HepG2 (cell line): Measurements from ENCODE around the gene NUAK2. TPM values are rescaled to one million over a fixed set of nuclear protein-coding genes. Genes with fewer than 3 reads are reported as not detected.

Experiments used
- ATAC-seq: fragments of 200-7000 bp; cut with Tn5 transposase; 3 replicates; pipeline ENCODE4 v1.9.1; 2020; ENCODE audit warnings: mild to moderate bottlenecking, moderate library complexity
- BruUV-seq: library from RNA; stranded (reverse); fragments of 400-500 nt; replicated peaks from 2 replicates; lab custom pipeline; 2021; lab: Mats Ljungman, UMichigan
- CTCF ChIA-PET: fragments of 300-600 bp; formaldehyde crosslinking; extraction: SDS; loops from one replicate; lab custom pipeline; 2021; ENCODE audit warnings: low total read pairs, inconsistent platforms, low intra/inter-chr PET ratio; lab: Yijun Ruan, JAX
- POLR2A ChIA-PET: fragments of 350-600 bp; sonication (Branson Sonifier 250); formaldehyde crosslinking; loops from one replicate; lab custom pipeline; 2020; ENCODE audit warnings: antibody characterized with exemption, inconsistent platforms; lab: Yijun Ruan, JAX
- DNase-seq: peaks from one replicate; pipeline ENCODE4 v3.0.0-alpha.2; 2015; ENCODE audit warnings: low spot score
- FAIRE-seq: peaks from 3 replicates; lab custom pipeline; 2011; peaks lifted over from hg19 to GRCh38; lab: Jason Lieb, UNC
- H2AFZ ChIP-seq: one replicate; pipeline ENCODE4 v1.6.1; 2011; ENCODE audit warnings: low read length, inconsistent platforms
- H3K27ac ChIP-seq: fragments of 300-600 bp; 3 replicates; pipeline ENCODE4 v1.8.0; 2011; ENCODE audit warnings: mixed run types, mild to moderate bottlenecking, mixed read lengths, low read length, inconsistent platforms; ENCODE audit not compliant: insufficient read depth; ENCODE audit errors: extremely low read length
- H3K27me3 ChIP-seq, 2 experiments: fragments of 200-600 bp in 1 of 2; 2 replicates in 1 of 2; 3 replicates in 1 of 2; pipeline versions ENCODE4 v1.6.0 to v1.8.0; 2011; ENCODE audit warnings: low read length in 2 of 2, mild to moderate bottlenecking in 2 of 2, moderate library complexity in 2 of 2, inconsistent platforms in 1 of 2; ENCODE audit not compliant: insufficient read depth in 2 of 2, control insufficient read depth in 1 of 2
- H3K36me3 ChIP-seq, 2 experiments: fragments of 200-600 bp in 1 of 2; replicated peaks in 1 of 2; 2 replicates in 1 of 2; 3 replicates in 1 of 2; pipeline versions ENCODE4 v1.5.1 to v1.8.0; 2011; ENCODE audit warnings: low read length in 2 of 2, inconsistent platforms in 1 of 2; ENCODE audit not compliant: insufficient read depth in 2 of 2, control insufficient read depth in 1 of 2
- H3K4me1 ChIP-seq: 2 replicates; pipeline ENCODE4 v1.5.1; 2012; ENCODE audit warnings: low read length, inconsistent platforms; ENCODE audit not compliant: insufficient read depth
- H3K4me2 ChIP-seq: 2 replicates; pipeline ENCODE4 v1.6.0; 2011; ENCODE audit warnings: low read depth, low read length, inconsistent platforms
- H3K4me3 ChIP-seq, 3 experiments: fragments of 200-600 bp in 1 of 3; sonication (generic), shearing (Covaris generic) in 1 of 3; replicated peaks in 1 of 3; 2 replicates each; pipeline ENCODE4 v1.5.1; 2011 to 2016; ENCODE audit warnings: low read length in 3 of 3, inconsistent platforms in 2 of 3, low read depth in 2 of 3, mild to moderate bottlenecking in 2 of 3, control low read depth in 1 of 3, mixed read lengths in 1 of 3; ENCODE audit not compliant: insufficient read depth in 1 of 3
- H3K79me2 ChIP-seq: one replicate; pipeline ENCODE4 v1.6.1; 2011; ENCODE audit warnings: low read length, inconsistent platforms; ENCODE audit not compliant: insufficient read depth
- H3K9ac ChIP-seq: 2 replicates; pipeline ENCODE4 v1.6.0; 2011; ENCODE audit warnings: mild to moderate bottlenecking, low read depth, low read length, inconsistent platforms; ENCODE audit not compliant: insufficient read depth
- H3K9me3 ChIP-seq: 2 replicates; pipeline ENCODE4 v1.5.1; 2012; ENCODE audit warnings: mild to moderate bottlenecking, low read length
- H4K20me1 ChIP-seq: 2 replicates; pipeline ENCODE4 v1.6.0; 2011; ENCODE audit warnings: inconsistent platforms, mild to moderate bottlenecking, low read length, moderate library complexity; ENCODE audit not compliant: insufficient read depth
- ATRX ChIP-seq: sonication (generic); formaldehyde crosslinking; IDR thresholded peaks from 2 replicates; pipeline ENCODE4 v1.4.0; 2020; ENCODE audit warnings: missing genetic modification reagents, borderline replicate concordance
- CREB3 ChIP-seq: sonication (generic); formaldehyde crosslinking; IDR thresholded peaks from 2 replicates; pipeline ENCODE4 v1.5.0; 2020; ENCODE audit warnings: missing genetic modification reagents
- EZH2 ChIP-seq: conservative IDR thresholded peaks from 2 replicates; pipeline ENCODE4 v1.6.1; 2012; ENCODE audit warnings: mild to moderate bottlenecking, low read depth, low read length, moderate library complexity
- FLYWCH1 ChIP-seq: sonication (generic); formaldehyde crosslinking; IDR thresholded peaks from 2 replicates; pipeline ENCODE4 v1.8.1; 2023; ENCODE audit warnings: mild to moderate bottlenecking, missing genetic modification reagents
- GPBP1L1 ChIP-seq: sonication (generic); formaldehyde crosslinking; IDR thresholded peaks from 2 replicates; pipeline ENCODE4 v1.5.0; 2020; ENCODE audit warnings: mild to moderate bottlenecking, missing genetic modification reagents
- LRRFIP1 ChIP-seq: sonication (generic); formaldehyde crosslinking; conservative IDR thresholded peaks from 2 replicates; pipeline ENCODE4 v1.4.0; 2020; ENCODE audit warnings: missing genetic modification reagents
- MAFF ChIP-seq: IDR thresholded peaks from 2 replicates; pipeline ENCODE4 v1.6.1; 2011; ENCODE audit warnings: low read depth, low read length, improper control_type of control experiment
- MIXL1 ChIP-seq: IDR thresholded peaks from 2 replicates; pipeline ENCODE4 v1.6.1; 2016
- MZF1 ChIP-seq: sonication (generic); formaldehyde crosslinking; IDR thresholded peaks from 2 replicates; pipeline ENCODE4 v1.8.1; 2023; ENCODE audit warnings: mild to moderate bottlenecking, missing genetic modification reagents, borderline replicate concordance
- RBAK ChIP-seq: sonication (generic); formaldehyde crosslinking; IDR thresholded peaks from 2 replicates; pipeline ENCODE4 v1.5.1; 2020; ENCODE audit warnings: mild to moderate bottlenecking, missing genetic modification reagents
- RFX1 ChIP-seq: fragments of 450-650 bp; IDR thresholded peaks from 2 replicates; pipeline ENCODE4 v1.6.1; 2017
- SRF ChIP-seq: IDR thresholded peaks from 2 replicates; pipeline ENCODE4 v1.6.1; 2011; ENCODE audit warnings: mild to moderate bottlenecking, low read depth, low read length, moderate library complexity
- TFAP4 ChIP-seq: sonication (generic); IDR thresholded peaks from 2 replicates; pipeline ENCODE4 v1.6.1; 2016; ENCODE audit warnings: low read depth, borderline replicate concordance
- ZBTB7A ChIP-seq: sonication (generic); formaldehyde crosslinking; IDR thresholded peaks from 2 replicates; pipeline ENCODE4 v1.8.0; 2022; ENCODE audit warnings: mild to moderate bottlenecking, missing genetic modification reagents
- ZFP41 ChIP-seq: sonication (generic); formaldehyde crosslinking; IDR thresholded peaks from 2 replicates; pipeline ENCODE4 v1.4.0; 2020; ENCODE audit warnings: mild to moderate bottlenecking, missing genetic modification reagents, borderline replicate concordance
- ZNF562 ChIP-seq: sonication (generic); formaldehyde crosslinking; IDR thresholded peaks from 2 replicates; pipeline ENCODE4 v1.8.0; 2022; ENCODE audit warnings: missing genetic modification reagents, borderline replicate concordance
- ZNF616 ChIP-seq: sonication (generic); formaldehyde crosslinking; IDR thresholded peaks from 2 replicates; pipeline ENCODE4 v1.5.0; 2020; ENCODE audit warnings: low read depth, mild to moderate bottlenecking, missing genetic modification reagents
- ZNF850 ChIP-seq: sonication (generic); formaldehyde crosslinking; conservative IDR thresholded peaks from 2 replicates; pipeline ENCODE4 v1.9.0; 2021; ENCODE audit warnings: mild to moderate bottlenecking, missing genetic modification reagents
- WGBS: methylation state at CpG from one replicate; pipeline ENCODE4 v1.1.6; 2017; ENCODE audit warnings: low lambda C conversion rate; 5-methylcytosine and 5-hydroxymethylcytosine counted together
- in situ Hi-C: cut with HindIII; loops from 2 replicates; pipeline ENCODE4 v1.10.0; 2017; ENCODE audit warnings: low pct_unique_long_range_greater_than_20kb; ENCODE audit not compliant: extremely low pct_ligation_motif_present
- intact Hi-C: fragments of 100-400 bp; cut with micrococcal nuclease; formaldehyde crosslinking; loops from one replicate; pipeline ENCODE4 v1.10.0; 2022; ENCODE audit not compliant: unreplicated experiment
- polyA plus RNA-seq, 8 experiments: library from polyadenylated mRNA; depleted of rRNA in 3 of 8; stranded (reverse) in 7 of 8; unstranded in 1 of 8; fragments of >200 nt; fragmentation: Illumina TruSeq in 4 of 8; extraction: Trizol in 4 of 8; gene quantifications; 2 replicates each; pipeline versions ENCODE4 v1.2.1 to v1.2.3, GENCODE V29; 2011 to 2016; ENCODE audit warnings: low read depth in 4 of 8, missing spikeins in 1 of 8, mixed read lengths in 1 of 8; ENCODE audit not compliant: insufficient read depth in 1 of 8
- total RNA-seq, 5 experiments: library from RNA; depleted of rRNA; stranded (reverse); fragments of >200 nt; fragmentation: Illumina TruSeq; extraction: Trizol; gene quantifications; 2 replicates each; pipeline ENCODE4 v1.2.3, GENCODE V29; 2016; ENCODE audit warnings: low read depth in 1 of 5

The NUAK2 gene
- total and polyA plus RNA-seq, 2 of the 13 experiments (the other 11 are each of a cell fraction or from before 2014, with no cell fraction given) = 0.75 to 1.1 TPM

GRCh38 chr1:205279986-205280385 lies 41.6 kb downstream of the NUAK2 start:
- H3K27ac ChIP-seq = no peak overlapping the region
- intact Hi-C loops = no loop called here
- no peak overlapping the region for H3K4me2 ChIP-seq
- BruUV-seq = no TSS peak
- peaks cover 19% of the 10 kb centered on the region for H3K4me1 ChIP-seq
- FAIRE-seq = no peak
- no peak for ATAC-seq
- in situ Hi-C loops = no loop called here
- POLR2A ChIA-PET = no interaction called here
- CTCF ChIA-PET = no interaction called here
- H4K20me1 ChIP-seq = no peaks in the 10 kb centered on the region
- no peak overlapping the region for H3K4me3 ChIP-seq
- peaks cover 0 to 19% of the 10 kb centered on the region in 2 experiments; a peak in 2 of 5 replicates for H3K27me3 ChIP-seq
- DNase-seq = no peak
- no peak overlapping the region for H3K9ac ChIP-seq
- no peaks in the 10 kb centered on the region for H3K36me3 ChIP-seq
- no peaks in the 10 kb centered on the region for H3K9me3 ChIP-seq
- no peaks in the 10 kb centered on the region for H3K79me2 ChIP-seq
- no peak overlapping the region for H2AFZ ChIP-seq
- WGBS = 69% methylated on average over 2 of the region's 3 CpGs
- no peak for TF ChIP-seq TFAP4
- no peak for TF ChIP-seq LRRFIP1 (CRISPR knock-in tag)
- no peak for TF ChIP-seq GPBP1L1 (CRISPR knock-in tag)
- TF ChIP-seq MZF1 (CRISPR knock-in tag) = no peak
- TF ChIP-seq CREB3 (CRISPR knock-in tag) = no peak
- no peak for TF ChIP-seq ZBTB7A (CRISPR knock-in tag)
- no peak for TF ChIP-seq RBAK (CRISPR knock-in tag)
- no peak for TF ChIP-seq SRF
- no peak for TF ChIP-seq MAFF
- no peak for TF ChIP-seq ATRX
- no peak for TF ChIP-seq FLYWCH1 (CRISPR knock-in tag)
- no peak for TF ChIP-seq EZH2
- no peak for TF ChIP-seq ZNF562
- no peak for TF ChIP-seq ZNF850
- TF ChIP-seq RFX1 = no peak
- no peak for TF ChIP-seq ZFP41 (CRISPR knock-in tag)
- TF ChIP-seq ZNF616 (CRISPR knock-in tag) = no peak
- no peak for TF ChIP-seq MIXL1 (CRISPR knock-in tag)
